ENCODE data around the gene RPL23. TPM values are rescaled to one million over a fixed set of nuclear protein-coding genes. Genes with fewer than 3 reads are reported as not detected.

Gene RPL23
- total and polyA plus RNA-seq, 9 of the 15 experiments (the other 6 are each of a cell fraction or from before 2014, with no cell fraction given), result 1,745 to 3,667 (median 3,096) TPM

- no peak for TF ChIP-seq E2F8 (IDR thresholded peaks at IDR 0.05; ENCODE audit: low read depth, partially characterized antibody)
- no peak for TF ChIP-seq DACH1 (IDR thresholded peaks at IDR 0.05; ENCODE audit: partially characterized antibody)
- no peak for TF ChIP-seq IRF2 (CRISPR knock-in tag; IDR thresholded peaks at IDR 0.05)
- TF ChIP-seq, protein P1, sequence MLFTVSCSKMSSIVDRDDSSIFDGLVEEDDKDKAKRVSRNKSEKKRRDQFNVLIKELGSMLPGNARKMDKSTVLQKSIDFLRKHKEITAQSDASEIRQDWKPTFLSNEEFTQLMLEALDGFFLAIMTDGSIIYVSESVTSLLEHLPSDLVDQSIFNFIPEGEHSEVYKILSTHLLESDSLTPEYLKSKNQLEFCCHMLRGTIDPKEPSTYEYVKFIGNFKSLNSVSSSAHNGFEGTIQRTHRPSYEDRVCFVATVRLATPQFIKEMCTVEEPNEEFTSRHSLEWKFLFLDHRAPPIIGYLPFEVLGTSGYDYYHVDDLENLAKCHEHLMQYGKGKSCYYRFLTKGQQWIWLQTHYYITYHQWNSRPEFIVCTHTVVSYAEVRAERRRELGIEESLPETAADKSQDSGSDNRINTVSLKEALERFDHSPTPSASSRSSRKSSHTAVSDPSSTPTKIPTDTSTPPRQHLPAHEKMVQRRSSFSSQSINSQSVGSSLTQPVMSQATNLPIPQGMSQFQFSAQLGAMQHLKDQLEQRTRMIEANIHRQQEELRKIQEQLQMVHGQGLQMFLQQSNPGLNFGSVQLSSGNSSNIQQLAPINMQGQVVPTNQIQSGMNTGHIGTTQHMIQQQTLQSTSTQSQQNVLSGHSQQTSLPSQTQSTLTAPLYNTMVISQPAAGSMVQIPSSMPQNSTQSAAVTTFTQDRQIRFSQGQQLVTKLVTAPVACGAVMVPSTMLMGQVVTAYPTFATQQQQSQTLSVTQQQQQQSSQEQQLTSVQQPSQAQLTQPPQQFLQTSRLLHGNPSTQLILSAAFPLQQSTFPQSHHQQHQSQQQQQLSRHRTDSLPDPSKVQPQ (CRISPR knock-in tag; IDR thresholded peaks at IDR 0.05; ENCODE audit: borderline replicate concordance), result no peak
- TF ChIP-seq PREB (CRISPR knock-in tag; IDR thresholded peaks at IDR 0.05), result no peak
- no peak for TF ChIP-seq POLR2AphosphoS2 (IDR thresholded peaks at IDR 0.05; ENCODE audit: low read length)
- TF ChIP-seq SUPT5H (IDR thresholded peaks at IDR 0.05), result peak; percentile 63; the same call in 1 of the 2 replicates
- no peak for TF ChIP-seq NR4A1 (CRISPR knock-in tag; IDR thresholded peaks at IDR 0.05)
- TF ChIP-seq NR4A1 (tag; IDR thresholded peaks at IDR 0.05), result no peak
- no peak; the same call in 1 of the 2 replicates for TF ChIP-seq MYC (IDR thresholded peaks at IDR 0.05; ENCODE audit: low read depth, low read length)
- no peak for TF ChIP-seq MYC (CRISPR knock-in tag; IDR thresholded peaks at IDR 0.05; ENCODE audit: borderline replicate concordance, low read depth)
- TF ChIP-seq, protein P2, sequence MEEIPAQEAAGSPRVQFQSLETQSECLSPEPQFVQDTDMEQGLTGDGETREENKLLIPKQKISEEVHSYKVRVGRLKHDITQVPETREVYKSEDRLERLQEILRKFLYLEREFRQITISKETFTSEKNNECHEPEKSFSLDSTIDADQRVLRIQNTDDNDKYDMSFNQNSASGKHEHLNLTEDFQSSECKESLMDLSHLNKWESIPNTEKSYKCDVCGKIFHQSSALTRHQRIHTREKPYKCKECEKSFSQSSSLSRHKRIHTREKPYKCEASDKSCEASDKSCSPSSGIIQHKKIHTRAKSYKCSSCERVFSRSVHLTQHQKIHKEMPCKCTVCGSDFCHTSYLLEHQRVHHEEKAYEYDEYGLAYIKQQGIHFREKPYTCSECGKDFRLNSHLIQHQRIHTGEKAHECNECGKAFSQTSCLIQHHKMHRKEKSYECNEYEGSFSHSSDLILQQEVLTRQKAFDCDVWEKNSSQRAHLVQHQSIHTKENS (CRISPR knock-in tag; IDR thresholded peaks at IDR 0.05), result no peak
- TF ChIP-seq TARDBP (IDR thresholded peaks at IDR 0.05), result no peak
- TF ChIP-seq ETV6 (IDR thresholded peaks at IDR 0.05; ENCODE audit: borderline replicate concordance in 1 of 2, low read depth in 2 of 2, low read length in 1 of 2), result no peak
- no peak for TF ChIP-seq ETV6 (CRISPR knock-in tag; IDR thresholded peaks at IDR 0.05; ENCODE audit: borderline replicate concordance)
- TF ChIP-seq ZC3H11A (IDR thresholded peaks at IDR 0.05; ENCODE audit: low read depth, low read length), result no peak
- TF ChIP-seq, protein P3, sequence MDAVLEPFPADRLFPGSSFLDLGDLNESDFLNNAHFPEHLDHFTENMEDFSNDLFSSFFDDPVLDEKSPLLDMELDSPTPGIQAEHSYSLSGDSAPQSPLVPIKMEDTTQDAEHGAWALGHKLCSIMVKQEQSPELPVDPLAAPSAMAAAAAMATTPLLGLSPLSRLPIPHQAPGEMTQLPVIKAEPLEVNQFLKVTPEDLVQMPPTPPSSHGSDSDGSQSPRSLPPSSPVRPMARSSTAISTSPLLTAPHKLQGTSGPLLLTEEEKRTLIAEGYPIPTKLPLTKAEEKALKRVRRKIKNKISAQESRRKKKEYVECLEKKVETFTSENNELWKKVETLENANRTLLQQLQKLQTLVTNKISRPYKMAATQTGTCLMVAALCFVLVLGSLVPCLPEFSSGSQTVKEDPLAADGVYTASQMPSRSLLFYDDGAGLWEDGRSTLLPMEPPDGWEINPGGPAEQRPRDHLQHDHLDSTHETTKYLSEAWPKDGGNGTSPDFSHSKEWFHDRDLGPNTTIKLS (IDR thresholded peaks at IDR 0.05; ENCODE audit: borderline replicate concordance, low read depth), result peak; percentile 60; the same call in 1 of the 2 replicates
- 0 out of 2 replicates have a peak, but pooled peaks have one; percentile 46 for TF ChIP-seq SMARCA5 (IDR thresholded peaks at IDR 0.05)
Observed at GRCh38 chr17:38870259-38871165, 17.0 kb upstream of the RPL23 start (continued).
